ENCODE results near the gene IL32. TPM values are rescaled to one million over a fixed set of nuclear protein-coding genes. Genes with fewer than 3 reads are reported as not detected.

Gene IL32
- total and polyA plus RNA-seq, 9 of the 15 experiments (the other 6 are each of a cell fraction or from before 2014, with no cell fraction given), result 0.21 to 2.2 (median 0.37) TPM; not detected in 3

DNA sequence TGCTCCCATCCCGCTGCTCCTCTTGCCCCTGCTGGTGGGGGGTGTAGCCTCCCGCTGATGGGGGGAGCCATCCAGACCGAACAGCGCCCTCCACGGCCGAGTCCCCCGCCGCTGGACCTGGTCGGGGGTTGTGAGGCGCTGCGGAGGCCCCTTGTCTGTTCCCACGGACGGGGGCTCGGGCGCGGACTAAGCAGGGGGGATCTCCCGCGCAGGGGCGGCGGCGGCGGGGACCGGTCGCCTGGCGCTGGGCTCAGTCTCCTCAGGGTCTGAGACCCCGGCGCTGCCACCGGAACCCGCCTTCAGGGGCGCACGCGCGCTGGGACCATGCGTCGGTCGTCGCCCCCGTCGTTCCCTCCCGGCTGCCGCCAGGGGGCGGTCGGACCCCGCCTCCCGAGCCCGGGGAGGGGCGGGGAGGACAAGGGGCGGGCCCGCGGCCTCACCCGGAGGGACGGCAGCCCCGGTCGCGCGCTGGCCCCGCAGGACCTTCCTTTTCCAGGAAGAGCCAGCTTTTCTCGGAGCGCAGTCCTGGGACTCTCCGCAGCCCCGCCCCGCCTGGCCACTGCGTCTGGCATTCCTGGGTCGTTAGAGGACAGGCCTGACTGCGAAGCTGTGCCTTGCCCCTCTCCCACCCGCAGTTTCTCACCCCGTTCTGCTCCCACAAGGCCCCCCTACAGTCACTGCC is 6.3 kb upstream of the IL32 start (continued):
- TF ChIP-seq, protein P1, sequence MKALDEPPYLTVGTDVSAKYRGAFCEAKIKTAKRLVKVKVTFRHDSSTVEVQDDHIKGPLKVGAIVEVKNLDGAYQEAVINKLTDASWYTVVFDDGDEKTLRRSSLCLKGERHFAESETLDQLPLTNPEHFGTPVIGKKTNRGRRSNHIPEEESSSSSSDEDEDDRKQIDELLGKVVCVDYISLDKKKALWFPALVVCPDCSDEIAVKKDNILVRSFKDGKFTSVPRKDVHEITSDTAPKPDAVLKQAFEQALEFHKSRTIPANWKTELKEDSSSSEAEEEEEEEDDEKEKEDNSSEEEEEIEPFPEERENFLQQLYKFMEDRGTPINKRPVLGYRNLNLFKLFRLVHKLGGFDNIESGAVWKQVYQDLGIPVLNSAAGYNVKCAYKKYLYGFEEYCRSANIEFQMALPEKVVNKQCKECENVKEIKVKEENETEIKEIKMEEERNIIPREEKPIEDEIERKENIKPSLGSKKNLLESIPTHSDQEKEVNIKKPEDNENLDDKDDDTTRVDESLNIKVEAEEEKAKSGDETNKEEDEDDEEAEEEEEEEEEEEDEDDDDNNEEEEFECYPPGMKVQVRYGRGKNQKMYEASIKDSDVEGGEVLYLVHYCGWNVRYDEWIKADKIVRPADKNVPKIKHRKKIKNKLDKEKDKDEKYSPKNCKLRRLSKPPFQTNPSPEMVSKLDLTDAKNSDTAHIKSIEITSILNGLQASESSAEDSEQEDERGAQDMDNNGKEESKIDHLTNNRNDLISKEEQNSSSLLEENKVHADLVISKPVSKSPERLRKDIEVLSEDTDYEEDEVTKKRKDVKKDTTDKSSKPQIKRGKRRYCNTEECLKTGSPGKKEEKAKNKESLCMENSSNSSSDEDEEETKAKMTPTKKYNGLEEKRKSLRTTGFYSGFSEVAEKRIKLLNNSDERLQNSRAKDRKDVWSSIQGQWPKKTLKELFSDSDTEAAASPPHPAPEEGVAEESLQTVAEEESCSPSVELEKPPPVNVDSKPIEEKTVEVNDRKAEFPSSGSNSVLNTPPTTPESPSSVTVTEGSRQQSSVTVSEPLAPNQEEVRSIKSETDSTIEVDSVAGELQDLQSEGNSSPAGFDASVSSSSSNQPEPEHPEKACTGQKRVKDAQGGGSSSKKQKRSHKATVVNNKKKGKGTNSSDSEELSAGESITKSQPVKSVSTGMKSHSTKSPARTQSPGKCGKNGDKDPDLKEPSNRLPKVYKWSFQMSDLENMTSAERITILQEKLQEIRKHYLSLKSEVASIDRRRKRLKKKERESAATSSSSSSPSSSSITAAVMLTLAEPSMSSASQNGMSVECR (CRISPR knock-in tag; IDR thresholded peaks at IDR 0.05), result peak; percentile 85
- TF ChIP-seq DEAF1 (CRISPR knock-in tag; IDR thresholded peaks at IDR 0.05) (peak; percentile 96), GABPA (tag; conservative IDR thresholded peaks at IDR 0.05; ENCODE audit: low read depth) (peak; percentile 61; the same call in 1 of the 2 replicates), MTA2 (IDR thresholded peaks at IDR 0.05; ENCODE audit: low read depth) (no peak), PHF20 (IDR thresholded peaks at IDR 0.05; ENCODE audit: partially characterized antibody) (peak; percentile 72), CXXC5 (CRISPR knock-in tag; IDR thresholded peaks at IDR 0.05) (peak; percentile 90), ZBTB26 (CRISPR knock-in tag; IDR thresholded peaks at IDR 0.05) (0 out of 2 replicates have a peak, but pooled peaks have one; percentile 59), ATF3 (IDR thresholded peaks at IDR 0.05) (no peak), ATF3 (CRISPR knock-in tag; conservative IDR thresholded peaks at IDR 0.05) (no peak), CREB1 (IDR thresholded peaks at IDR 0.05) (no peak), CREB1 (CRISPR knock-in tag; IDR thresholded peaks at IDR 0.05) (peak; percentile 86), DMBX1 (CRISPR knock-in tag; IDR thresholded peaks at IDR 0.05; ENCODE audit: borderline replicate concordance) (no peak), NFIC (IDR thresholded peaks at IDR 0.05) (no peak), HMGN3 (IDR thresholded peaks at IDR 0.05; ENCODE audit: borderline replicate concordance, extremely low read depth, insufficient read length, low read depth, low read length) (peak; percentile 46), RNF219 (CRISPR knock-in tag; IDR thresholded peaks at IDR 0.05) (no peak)
- TF ChIP-seq, protein P2, sequence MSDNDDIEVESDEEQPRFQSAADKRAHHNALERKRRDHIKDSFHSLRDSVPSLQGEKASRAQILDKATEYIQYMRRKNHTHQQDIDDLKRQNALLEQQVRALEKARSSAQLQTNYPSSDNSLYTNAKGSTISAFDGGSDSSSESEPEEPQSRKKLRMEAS (CRISPR knock-in tag; IDR thresholded peaks at IDR 0.05), result peak; percentile 89
